Measurements from ENCODE around the gene ZMIZ2. TPM values are rescaled to one million over a fixed set of nuclear protein-coding genes. Genes with fewer than 3 reads are reported as not detected.
"Not testable (repeated sequence)": the region's sequence is repeated elsewhere in the genome, so short reads cannot be mapped to it uniquely, and the experiment has no call there.

The ZMIZ2 gene
- total and polyA plus RNA-seq, 2 of the 8 experiments (the other 6 are each of a cell fraction or from before 2014, with no cell fraction given): 24.4 to 66.4 TPM

GRCh38 chr7:44729949-44730590 lies 18.6 kb upstream of the ZMIZ2 start (continued):
- TF ChIP-seq BCL11A (IDR thresholded peaks at IDR 0.05; ENCODE audit: low read depth in 2 of 2, low read length in 2 of 2) (no peak), SP2 (IDR thresholded peaks at IDR 0.05; ENCODE audit: low read length) (no peak), E2F6 (IDR thresholded peaks at IDR 0.05) (no peak), HDAC2 (IDR thresholded peaks at IDR 0.05; ENCODE audit: borderline replicate concordance in 1 of 2, low read depth in 2 of 2, low read length in 2 of 2) (no peak), CTCF (IDR thresholded peaks at IDR 0.05; ENCODE audit: control extremely low read depth in 1 of 3, insufficient read depth in 1 of 3, low read depth in 1 of 3, low read length in 3 of 3) (no peak)

GRCh38 chr7:44732971-44733370 lies 15.7 kb upstream of the ZMIZ2 start:
- H3K4me2 ChIP-seq (ENCODE audit: insufficient read depth in 1 of 2, low read depth in 2 of 2, low read length in 2 of 2); H3K36me3 ChIP-seq (ENCODE audit: control insufficient read depth in 2 of 4, insufficient read depth in 4 of 4, low read length in 3 of 4); H3K4ac ChIP-seq (replicated peaks; ENCODE audit: insufficient read length, low read depth, low read length); H2AFZ ChIP-seq (ENCODE audit: low read length); H2BK5ac ChIP-seq (ENCODE audit: low read depth, low read length); H3K27me3 ChIP-seq (replicated peaks in 1 of 4; ENCODE audit: control insufficient read depth in 3 of 4, extremely low read depth in 1 of 4, insufficient read depth in 3 of 4, low read length in 3 of 4); DNase-seq (ENCODE audit: low read depth in 1 of 2, low spot score in 2 of 2); H3K9me3 ChIP-seq (ENCODE audit: insufficient read depth in 2 of 2, low read depth in 1 of 2, low read length in 1 of 2); H3K4me1 ChIP-seq (replicated peaks in 1 of 4; ENCODE audit: control insufficient read depth in 3 of 4, insufficient read depth in 4 of 4, low read length in 3 of 4); H4K91ac ChIP-seq (replicated peaks; ENCODE audit: insufficient read length, low read length); H3K27ac ChIP-seq (ENCODE audit: low read depth, low read length); H3K23ac ChIP-seq (ENCODE audit: insufficient read length); FAIRE-seq; CTCF ChIA-PET (ENCODE audit: partially characterized antibody); H2BK120ac ChIP-seq (replicated peaks; ENCODE audit: low read depth, low read length); H4K20me1 ChIP-seq (replicated peaks in 1 of 2; ENCODE audit: control insufficient read depth in 1 of 2, insufficient read depth in 2 of 2, low read length in 2 of 2); H2AK5ac ChIP-seq (ENCODE audit: low read depth, low read length); H3K56ac ChIP-seq (replicated peaks; ENCODE audit: insufficient read length, low read depth, low read length); H3K79me2 ChIP-seq (ENCODE audit: control insufficient read depth in 1 of 2, insufficient read depth in 2 of 2, low read length in 2 of 2); H3K14ac ChIP-seq (ENCODE audit: insufficient read length); H3K18ac ChIP-seq (ENCODE audit: extremely low read depth, low read length); H2BK15ac ChIP-seq (ENCODE audit: low read length); H3K79me1 ChIP-seq (ENCODE audit: low read depth, low read length); H3K23me2 ChIP-seq (ENCODE audit: low read depth, low read length); H3K9ac ChIP-seq (replicated peaks in 1 of 4; ENCODE audit: extremely low read depth in 1 of 4, low read depth in 3 of 4, low read length in 3 of 4); H4K8ac ChIP-seq (ENCODE audit: extremely low read depth, insufficient read depth, low read length); H4K5ac ChIP-seq (ENCODE audit: insufficient read length, low read depth, low read length); H2BK12ac ChIP-seq (ENCODE audit: low read depth, low read length); H3K4me3 ChIP-seq (ENCODE audit: extremely low read depth in 1 of 4, insufficient read depth in 2 of 4, low read depth in 3 of 4, low read length in 4 of 4); H2BK20ac ChIP-seq (ENCODE audit: low read length): not testable (repeated sequence)
- WGBS, 2 experiments (ENCODE audit: extremely low coverage in 1 of 2, insufficient coverage in 1 of 2, insufficient read length in 1 of 2, insufficient replicate concordance in 2 of 2, low coverage in 1 of 2, low lambda C conversion rate in 2 of 2, missing lambda C conversion rate in 1 of 2): 96% methylated on average over 5 of the region's 6 CpGs; no CpG with 5 or more reads in 1 of the 2 experiments
- POLR2A ChIA-PET (ENCODE audit: partially characterized antibody): interaction anchor here (1.5 kb wide), 1 partner anchor 16 kb away, joined by 3 read pairs; no protein-coding TSS in a partner anchor

Data from H1 (cell line).